K562 (cell line): ENCODE measurements around the gene MCM9. TPM values are rescaled to one million over a fixed set of nuclear protein-coding genes. Genes with fewer than 3 reads are reported as not detected.

Source experiments
- ADNP ChIP-seq: fragments of 200-800 bp; sonication (Bioruptor generic); IDR thresholded peaks from 2 replicates; pipeline ENCODE4 v1.6.1; 2016; ENCODE audit warnings: missing genetic modification characterization, missing compliant biosample characterization
- ATF3 ChIP-seq, 2 experiments: fragments of 450-650 bp in 1 of 2; sonication (generic) in 1 of 2; formaldehyde crosslinking in 1 of 2; IDR thresholded peaks in 1 of 2; conservative IDR thresholded peaks in 1 of 2; 2 replicates each; pipeline versions ENCODE4 v1.6.1 to v1.8.1; 2016 to 2023; ENCODE audit warnings: mild to moderate bottlenecking in 2 of 2, moderate library complexity in 2 of 2, inconsistent platforms in 1 of 2, missing genetic modification reagents in 1 of 2
- BRD4 ChIP-seq: fragments of 200-600 bp; sonication (generic); IDR thresholded peaks from 2 replicates; pipeline ENCODE4 v1.6.1; 2017; ENCODE audit warnings: inconsistent platforms
- HINFP ChIP-seq: fragments of 450-650 bp; conservative IDR thresholded peaks from 2 replicates; pipeline ENCODE4 v1.6.1; 2016; ENCODE audit warnings: missing genetic modification characterization, low read depth, mild to moderate bottlenecking, control low read depth, missing compliant biosample characterization
- MBD1 ChIP-seq: fragments of 250-450 bp; sonication (Bioruptor Pico); IDR thresholded peaks from 2 replicates; pipeline ENCODE4 v1.8.0; 2022; ENCODE audit warnings: inconsistent platforms
- MCM7 ChIP-seq, 2 experiments: fragments of 450-650 bp; IDR thresholded peaks; 2 replicates each; pipeline ENCODE4 v1.6.1; 2016 to 2018
- MYC ChIP-seq, 2 experiments: fragments of 250-450 bp in 1 of 2; sonication (Bioruptor Pico) in 1 of 2; IDR thresholded peaks; 2 replicates each; pipeline versions ENCODE4 v1.5.1 to v1.6.1; 2012 to 2021; ENCODE audit warnings: low read depth in 2 of 2, borderline replicate concordance in 1 of 2, improper control_type of control experiment in 1 of 2, low read length in 1 of 2, mild to moderate bottlenecking in 1 of 2, moderate library complexity in 1 of 2
- SIRT6 ChIP-seq: IDR thresholded peaks from one replicate; pipeline ENCODE4 v1.6.1; 2012; ENCODE audit warnings: low read depth, mild to moderate bottlenecking, control low read depth, inconsistent platforms, low read length, moderate library complexity
- SMAD2 ChIP-seq: fragments of 150-350 bp; IDR thresholded peaks from 2 replicates; pipeline ENCODE4 v1.6.1; 2014; ENCODE audit warnings: low read depth, mild to moderate bottlenecking, low read length
- THRA ChIP-seq: fragments of 450-650 bp; IDR thresholded peaks from 2 replicates; pipeline ENCODE4 v1.6.1; 2017; ENCODE audit warnings: mild to moderate bottlenecking, moderate library complexity
- TOE1 ChIP-seq, 2 experiments: fragments of 450-650 bp in 1 of 2; sonication (generic) in 1 of 2; formaldehyde crosslinking in 1 of 2; IDR thresholded peaks; 2 replicates each; pipeline versions ENCODE4 v1.7.1 to v1.8.0; 2016 to 2022; ENCODE audit warnings: borderline replicate concordance in 2 of 2, mild to moderate bottlenecking in 2 of 2, antibody characterized with exemption in 1 of 2, inconsistent platforms in 1 of 2, low read depth in 1 of 2, missing genetic modification reagents in 1 of 2, moderate library complexity in 1 of 2
- TRIM25 ChIP-seq: fragments of 450-650 bp; IDR thresholded peaks from 2 replicates; pipeline ENCODE4 v1.7.0; 2016; ENCODE audit warnings: borderline replicate concordance
- ZBED1 ChIP-seq: IDR thresholded peaks from 2 replicates; pipeline ENCODE4 v1.6.1; 2014
- ZBTB17 ChIP-seq: fragments of 450-650 bp; formaldehyde crosslinking; IDR thresholded peaks from 2 replicates; pipeline ENCODE4 v1.4.0; 2020; ENCODE audit warnings: mild to moderate bottlenecking
- ZC3H8 ChIP-seq: fragments of 450-650 bp; IDR thresholded peaks from 2 replicates; pipeline ENCODE4 v1.6.1; 2017
- ZNF561 ChIP-seq: fragments of 450-650 bp; formaldehyde crosslinking; conservative IDR thresholded peaks from 2 replicates; pipeline ENCODE4 v1.4.0; 2020; ENCODE audit warnings: mild to moderate bottlenecking, moderate library complexity
- polyA plus RNA-seq, 8 experiments: library from polyadenylated mRNA; depleted of rRNA in 4 of 8; stranded (reverse) in 5 of 8; unstranded in 3 of 8; fragments of >200 nt; fragmentation: Nextera tagmentation in 2 of 8; fragmentation: Illumina TruSeq in 1 of 8; extraction: Ambion mirVana in 2 of 8; extraction: Trizol in 1 of 8; gene quantifications; 2 replicates each; pipeline versions ENCODE4 v1.2.1 to v1.2.3, GENCODE V29; 2011 to 2014; ENCODE audit warnings: inconsistent platforms in 1 of 8, missing spikeins in 1 of 8
- total RNA-seq, 7 experiments: library from RNA; depleted of rRNA in 6 of 7; stranded (reverse); fragments of >200 nt in 6 of 7; fragmentation: Illumina TruSeq in 2 of 7; extraction: Trizol in 2 of 7; gene quantifications; 2 replicates each; pipeline versions ENCODE4 v1.2.1 to v1.2.3, GENCODE V29; 2011 to 2021; ENCODE audit warnings: low replicate concordance in 1 of 7

The MCM9 gene
- total and polyA plus RNA-seq, 9 of the 15 experiments (the other 6 are each of a cell fraction or from before 2014, with no cell fraction given), result 4.8 to 16.7 (median 11.6) TPM

GRCh38 chr6:118896339-118897136 lies 38.4 kb downstream of the MCM9 start (continued):
- TF ChIP-seq TRIM25 (no peak), ZNF561 (CRISPR knock-in tag) (no peak), ZC3H8 (no peak), ZBTB17 (CRISPR knock-in tag) (0 out of 2 replicates have a peak, but pooled peaks have one; percentile 3), SIRT6 (no peak), ZBED1 (no peak), ATF3 (IDR thresholded peaks at IDR 0.05) (peak; percentile 79), ATF3 (CRISPR knock-in tag; conservative IDR thresholded peaks at IDR 0.05) (no peak), SMAD2 (no peak), TOE1 (IDR thresholded peaks at IDR 0.05; ENCODE audit: borderline replicate concordance) (no peak; the same call in 1 of the 2 replicates), TOE1 (CRISPR knock-in tag; IDR thresholded peaks at IDR 0.05; ENCODE audit: borderline replicate concordance, low read depth) (no peak), HINFP (tag) (no peak), BRD4 (peak; percentile 77; the same call in 1 of the 2 replicates), MBD1 (CRISPR knock-in tag) (no peak), ADNP (tag) (no peak), MYC (IDR thresholded peaks at IDR 0.05; ENCODE audit: low read depth, low read length) (peak; percentile 63; the same call in 1 of the 2 replicates), MYC (CRISPR knock-in tag; IDR thresholded peaks at IDR 0.05; ENCODE audit: borderline replicate concordance, low read depth) (no peak), THRA (no peak), MCM7 (IDR thresholded peaks at IDR 0.05) (no peak)
